GM19452 (cell line): ENCODE measurements around the gene CYP11A1.

Source experiments
- ATAC-seq: cut with Tn5 transposase; IDR thresholded peaks from one replicate; pipeline ENCODE4 v1.9.1; 2021; ENCODE audit not compliant: unreplicated experiment

CYP11A1 gene

DNA sequence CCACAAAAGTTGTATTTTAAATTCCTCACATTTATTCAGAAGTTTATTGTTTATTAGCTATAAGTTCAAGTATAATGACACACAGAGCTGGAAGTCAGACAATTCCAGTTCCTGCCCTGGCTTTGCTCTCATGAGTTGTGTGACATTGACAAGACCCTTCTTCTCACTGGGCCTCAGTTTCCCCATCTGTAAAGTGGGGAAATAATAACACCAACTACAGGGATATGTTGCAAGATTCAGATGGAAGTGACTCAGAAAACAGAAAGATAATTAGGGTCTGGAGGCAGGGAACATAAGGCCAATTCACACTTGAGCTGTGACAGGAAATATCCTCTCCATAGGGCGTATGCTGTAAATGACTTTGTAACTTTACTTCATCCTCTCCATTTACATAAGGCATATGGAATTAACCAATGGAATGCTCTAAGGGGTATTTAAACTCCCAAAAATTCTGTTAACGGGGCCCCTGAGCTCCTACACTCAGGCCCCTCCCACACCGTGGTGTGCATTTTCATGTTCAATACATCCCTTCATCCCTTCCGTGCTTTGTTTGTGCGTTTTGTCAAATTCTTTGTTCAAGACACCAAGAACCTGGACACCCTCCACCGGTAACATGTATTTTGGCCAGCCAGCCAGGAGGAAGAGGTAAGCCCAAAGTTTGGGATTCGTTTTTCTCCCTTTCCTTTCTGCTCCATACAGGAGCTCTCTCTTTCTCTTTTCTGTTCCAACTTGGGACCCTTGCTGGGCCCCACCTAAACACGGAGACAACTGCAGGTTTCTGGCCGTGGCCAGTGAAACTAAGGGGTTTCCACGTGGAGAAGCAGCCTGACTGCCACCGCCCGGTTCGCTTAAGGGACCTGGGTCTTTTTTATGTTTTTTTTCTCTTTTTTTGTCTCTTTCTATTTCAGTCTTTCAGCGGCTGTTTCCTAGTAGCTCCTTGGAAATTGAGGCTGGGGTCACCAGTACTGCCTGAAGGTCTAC, 16.9 kb downstream of the CYP11A1 start:
- no peak for ATAC-seq

DNA sequence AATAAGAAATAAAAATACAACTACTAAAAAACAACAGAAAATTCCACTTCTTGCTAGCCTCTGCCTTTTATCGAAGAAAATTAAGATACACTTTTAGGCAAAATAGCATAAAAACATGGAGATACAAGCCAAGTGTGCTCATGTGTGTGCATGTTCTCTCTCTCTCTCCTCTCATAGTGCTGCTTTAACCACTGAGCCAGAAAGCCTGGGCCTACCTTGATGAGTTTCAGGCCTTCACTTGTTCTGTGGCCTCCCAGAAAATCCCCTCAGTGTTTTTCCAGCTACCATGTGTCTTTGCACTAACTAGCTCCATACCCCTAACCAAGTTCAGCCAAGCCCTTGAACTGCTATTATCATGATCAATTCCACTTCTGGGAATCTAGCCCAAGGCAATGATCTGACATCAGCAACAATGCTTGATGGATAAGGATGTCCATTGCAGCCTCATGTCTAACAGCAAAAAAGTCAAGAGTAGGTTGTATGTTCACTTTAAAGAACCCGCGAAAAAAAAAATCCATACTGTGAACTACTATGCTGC, 18.1 kb downstream of the CYP11A1 start:
- no peak for ATAC-seq

DNA sequence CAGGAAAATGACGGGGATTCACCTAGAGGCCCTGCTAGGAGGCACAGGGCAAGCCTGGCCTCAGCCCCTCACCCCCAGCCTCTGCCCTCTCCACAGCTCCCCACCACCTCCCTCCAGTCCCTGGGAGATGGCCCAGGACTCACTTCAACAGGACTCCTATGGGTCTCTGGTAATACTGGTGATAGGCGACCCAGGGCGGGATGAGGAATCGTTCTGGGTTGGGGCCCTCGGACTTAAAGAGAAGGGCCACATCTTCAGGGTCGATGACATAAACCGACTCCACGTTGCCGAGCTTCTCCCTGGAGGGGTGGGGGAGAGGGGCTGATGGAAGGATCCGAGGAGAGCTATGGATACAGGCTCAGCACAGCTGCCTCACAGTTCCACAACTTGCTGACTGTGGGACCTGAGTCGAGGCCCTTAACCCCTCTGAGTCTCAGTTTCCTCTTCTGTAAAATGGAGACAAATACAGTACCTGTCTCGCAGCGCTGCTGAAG, 19.6 kb downstream of the CYP11A1 start:
- no peak for ATAC-seq

DNA sequence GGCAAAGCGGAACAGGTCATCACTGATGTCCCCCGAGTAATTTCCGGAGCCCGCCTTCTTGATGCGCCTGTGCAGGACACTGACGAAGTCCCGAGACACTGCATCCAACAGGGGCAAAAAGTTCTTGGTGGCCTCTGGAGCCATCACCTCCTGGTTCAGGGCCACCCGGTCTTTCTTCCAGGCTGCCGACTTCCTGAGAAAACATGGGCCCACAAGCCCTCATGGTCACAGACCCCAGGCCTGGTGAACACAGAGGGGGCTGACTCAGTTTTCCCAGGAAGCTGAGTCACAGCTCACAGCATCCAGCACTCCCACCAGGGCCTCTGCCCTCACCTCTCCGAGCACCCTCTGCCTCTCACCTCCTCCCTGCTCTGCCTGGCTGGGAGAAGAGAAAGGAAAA, 22.4 kb downstream of the CYP11A1 start:
- ATAC-seq, result no peak

DNA sequence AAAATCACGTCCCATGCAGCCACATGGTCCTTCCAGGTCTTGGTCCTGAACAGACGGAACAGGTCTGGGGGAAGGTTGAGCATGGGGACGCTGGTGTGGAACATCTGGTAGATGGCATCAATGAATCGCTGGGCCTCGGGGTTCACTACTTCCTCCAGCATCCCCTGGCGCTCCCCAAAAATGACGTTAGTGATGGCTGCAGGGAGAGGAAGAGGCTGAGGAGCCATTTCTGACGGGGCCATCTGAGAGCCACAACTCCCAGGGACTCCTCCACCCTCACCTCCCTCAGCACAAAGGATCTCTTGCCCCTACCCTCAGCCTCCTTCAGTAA, 23.7 kb downstream of the CYP11A1 start:
- no peak for ATAC-seq

DNA sequence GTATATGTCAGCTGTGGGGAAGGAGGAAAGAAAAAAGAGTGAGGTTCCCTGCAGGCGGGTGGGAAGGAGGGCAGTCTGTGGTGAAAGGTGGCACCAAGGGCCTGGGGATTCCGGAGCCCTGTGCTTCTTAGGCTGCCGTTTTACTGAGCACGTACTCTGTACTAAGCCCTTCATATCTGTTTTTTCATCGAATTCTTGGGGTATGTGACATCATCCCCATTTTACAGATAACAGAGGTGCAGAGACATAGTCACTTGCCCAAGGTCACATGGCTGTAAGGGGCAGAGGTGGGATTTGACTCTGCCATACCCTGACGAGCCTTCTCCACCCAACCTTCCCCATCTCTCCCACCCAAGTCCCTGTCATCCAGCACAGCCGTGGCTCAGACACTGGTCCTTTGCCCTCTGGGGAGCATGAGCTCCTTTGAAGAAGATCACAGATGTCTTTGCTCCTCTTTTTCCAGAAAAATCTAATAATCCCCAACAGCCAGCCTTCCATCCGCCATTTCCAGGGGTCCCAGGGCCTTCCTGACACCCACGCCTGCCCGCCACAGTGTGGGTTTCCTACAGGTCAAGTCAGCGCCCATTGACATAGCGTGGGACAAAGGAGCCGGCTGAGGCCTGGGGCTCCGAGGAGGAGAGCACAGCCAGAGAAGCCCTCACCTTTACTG, 24.2 kb downstream of the CYP11A1 start:
- ATAC-seq, result no peak

DNA sequence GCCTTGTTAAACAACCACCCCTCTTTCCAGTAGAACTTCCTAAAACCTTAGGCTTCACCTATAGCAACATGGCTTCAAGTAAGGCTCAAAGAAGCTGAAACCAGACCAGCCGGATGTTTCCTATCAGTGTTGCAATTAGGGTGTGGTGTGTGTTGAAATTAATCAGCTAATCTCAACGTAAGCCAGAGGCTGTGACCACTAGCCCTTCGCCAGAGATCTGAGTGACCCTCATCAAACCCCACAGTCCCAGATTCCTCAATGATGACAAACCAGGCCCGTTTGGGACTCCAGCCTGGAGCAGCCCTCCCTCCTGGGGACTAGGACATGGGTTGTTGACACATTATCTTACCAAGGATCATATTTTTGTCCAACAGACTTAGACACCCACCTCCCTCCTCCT, 27.3 kb downstream of the CYP11A1 start:
- no peak for ATAC-seq

DNA sequence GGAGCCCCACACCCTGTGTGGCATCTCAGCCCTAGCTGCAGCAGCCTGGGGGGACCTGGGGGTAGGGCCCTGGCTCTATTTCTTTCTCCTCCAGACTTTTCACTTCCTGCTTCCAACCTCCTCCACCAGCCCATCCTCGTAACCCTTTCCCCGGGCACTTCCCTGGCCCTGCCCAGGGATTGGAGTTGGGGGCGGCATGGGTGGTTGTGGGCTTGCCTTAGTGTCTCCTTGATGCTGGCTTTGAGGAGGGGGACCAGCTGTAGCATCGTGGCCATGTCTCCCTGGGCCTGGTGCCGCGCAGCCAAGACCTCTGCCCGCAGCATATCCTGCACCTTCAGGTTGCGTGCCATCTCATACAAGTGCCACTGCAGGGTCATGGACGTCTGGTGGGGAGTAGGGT, 28.1 kb downstream of the CYP11A1 start:
- no peak for ATAC-seq

DNA sequence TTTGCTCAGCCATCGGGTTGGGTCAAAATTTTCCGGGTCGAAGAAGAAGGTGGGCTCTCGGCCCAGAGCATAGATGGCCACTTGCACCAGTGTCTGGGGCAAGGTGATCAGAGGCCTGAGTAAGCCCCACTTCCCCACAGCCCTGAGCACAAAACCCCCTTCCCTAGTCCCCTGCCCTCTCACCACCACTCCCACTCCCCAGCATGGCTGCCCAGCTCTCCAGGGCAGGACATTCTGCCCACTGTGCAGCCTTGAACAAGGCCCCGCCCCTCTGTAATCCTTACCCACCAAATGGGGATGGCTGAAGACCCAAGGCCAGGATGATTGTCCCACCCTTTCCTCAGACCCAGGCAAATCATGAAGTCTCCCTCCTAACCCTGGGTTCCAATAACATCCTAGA, 28.8 kb downstream of the CYP11A1 start:
- no peak for ATAC-seq

DNA sequence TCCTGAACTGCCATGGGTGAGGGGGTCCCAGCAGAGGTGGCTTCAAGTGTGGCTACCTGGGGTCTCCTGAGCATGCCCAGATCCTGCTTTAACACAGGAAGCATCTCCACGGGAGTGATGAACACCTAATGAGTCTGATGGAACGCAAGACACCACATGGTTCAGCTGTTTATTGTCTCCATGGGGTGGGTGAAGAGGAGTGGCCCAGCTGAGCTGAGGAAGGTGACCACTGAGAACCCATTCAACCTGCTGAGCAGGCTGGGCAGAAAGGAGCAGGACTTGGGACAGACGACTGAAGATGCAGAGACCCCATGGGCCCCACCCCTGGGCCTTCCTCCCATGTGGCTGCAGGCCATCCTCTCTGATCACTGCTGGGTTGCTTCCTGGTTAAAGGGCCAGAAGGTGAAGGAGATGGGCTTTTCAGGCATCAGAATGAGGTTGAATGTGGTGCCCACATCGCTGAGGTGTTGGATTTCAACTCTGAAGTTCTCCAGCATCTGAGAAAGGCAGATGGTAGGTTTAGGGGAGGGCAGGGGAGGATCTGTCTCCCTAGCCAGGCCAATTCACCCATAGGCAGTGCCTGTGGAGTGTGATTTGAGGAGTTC, 29.7 kb downstream of the CYP11A1 start:
- ATAC-seq, result no peak

DNA sequence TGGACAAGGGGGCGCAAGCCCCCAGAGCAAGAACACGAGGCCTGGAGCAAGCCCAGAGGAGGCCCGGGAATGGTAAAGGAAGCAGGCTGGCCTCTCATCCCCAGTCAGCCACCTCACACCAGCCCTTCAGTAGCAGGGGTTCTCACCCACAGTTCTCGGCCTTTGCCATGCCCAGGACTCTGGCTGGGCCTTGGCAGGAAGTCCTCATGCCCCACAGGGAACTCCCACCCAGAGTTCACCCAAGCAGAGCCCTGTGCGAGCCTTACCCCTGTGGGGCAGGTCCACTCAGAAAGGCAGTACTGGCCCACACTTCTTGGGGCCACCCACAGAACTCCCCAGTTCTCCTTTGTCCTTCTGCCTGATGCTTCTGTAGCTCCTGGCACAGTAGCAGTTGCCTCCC, 30.3 kb downstream of the CYP11A1 start:
- no peak for ATAC-seq

DNA sequence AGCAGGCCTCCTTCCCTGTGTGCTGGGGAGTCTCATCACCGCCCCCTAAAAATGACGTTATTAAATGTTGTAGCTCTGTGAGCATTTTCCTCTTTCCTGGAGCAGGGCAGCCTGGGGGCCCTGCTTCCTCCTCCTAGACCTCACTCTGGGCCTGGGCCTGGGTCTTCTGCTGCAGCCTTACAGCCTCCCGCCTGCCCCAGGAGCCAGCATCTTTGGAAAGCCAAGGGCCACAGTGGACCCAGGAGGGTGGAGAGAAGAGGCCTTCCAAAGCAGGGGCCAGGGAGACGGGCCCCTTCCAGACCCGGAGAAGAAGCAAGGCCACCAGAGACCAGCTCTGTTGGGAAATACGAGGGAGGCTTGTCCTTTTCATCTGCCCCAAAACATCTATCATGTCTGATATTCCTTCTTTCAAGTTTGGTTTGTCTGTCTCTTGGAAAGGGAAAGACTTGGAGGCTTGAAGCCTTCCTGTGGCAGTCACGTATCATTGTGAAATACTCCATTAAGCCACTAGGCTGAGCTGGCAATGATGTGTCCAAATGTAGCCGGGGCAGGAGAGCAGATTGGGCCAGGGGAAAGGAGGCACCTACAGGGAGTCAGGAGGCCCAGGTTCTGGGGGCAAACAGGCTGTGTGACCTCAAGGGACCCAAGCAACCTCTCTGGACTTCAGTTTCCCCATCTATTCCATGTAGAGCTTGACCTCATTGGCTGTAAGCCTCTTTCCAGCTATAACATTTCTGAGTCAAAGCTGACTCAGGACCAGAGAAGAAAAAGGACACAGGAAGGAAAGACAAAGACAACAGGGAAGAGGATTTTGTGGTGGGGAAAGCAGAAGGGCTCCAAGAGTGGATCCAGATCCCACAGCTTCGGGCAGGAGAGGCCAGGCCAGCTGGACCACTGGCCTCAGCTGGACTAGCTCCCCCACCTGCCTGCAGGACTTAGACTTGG, 31.1 kb downstream of the CYP11A1 start:
- ATAC-seq, result no peak

DNA sequence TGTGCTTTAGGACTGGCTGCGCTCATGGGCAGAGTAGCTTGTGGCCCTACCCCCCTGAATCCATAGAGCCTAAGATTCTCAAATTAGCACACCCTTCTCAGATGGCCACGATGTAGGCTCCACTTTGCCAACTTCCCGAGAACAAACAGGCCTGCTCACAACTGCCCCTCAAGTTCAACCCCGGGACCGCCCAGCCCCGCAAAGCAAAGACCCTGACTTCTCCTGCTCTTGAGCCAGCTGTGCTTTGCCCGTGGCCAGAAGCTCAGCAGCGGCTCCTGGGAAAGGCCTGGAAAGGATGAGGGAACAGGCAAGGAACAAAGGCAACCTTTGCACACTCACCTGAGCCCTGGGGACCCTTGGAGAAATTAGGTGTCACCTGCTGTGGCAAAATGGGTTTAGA, 32.0 kb downstream of the CYP11A1 start:
- no peak for ATAC-seq

DNA sequence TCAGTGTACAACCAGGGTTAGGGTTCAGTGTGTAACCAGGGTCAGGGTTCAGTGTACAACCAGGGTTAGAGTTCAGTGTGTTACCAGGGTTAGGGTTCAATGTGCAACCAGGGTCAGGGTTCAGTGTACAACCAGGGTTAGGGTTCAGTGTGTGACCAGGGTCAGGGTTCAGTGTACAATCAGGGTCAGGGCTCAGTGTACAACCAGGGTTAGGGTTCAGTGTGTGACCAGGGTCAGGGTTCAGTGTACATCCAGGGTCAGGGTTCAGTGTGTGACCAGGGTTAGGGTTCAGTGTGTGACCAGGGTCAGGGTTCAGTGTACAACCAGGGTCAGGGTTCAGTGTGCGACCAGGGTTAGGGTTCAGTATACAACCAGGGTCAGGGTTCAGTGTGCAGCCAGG, 33.3 kb downstream of the CYP11A1 start:
- ATAC-seq, result no peak

DNA sequence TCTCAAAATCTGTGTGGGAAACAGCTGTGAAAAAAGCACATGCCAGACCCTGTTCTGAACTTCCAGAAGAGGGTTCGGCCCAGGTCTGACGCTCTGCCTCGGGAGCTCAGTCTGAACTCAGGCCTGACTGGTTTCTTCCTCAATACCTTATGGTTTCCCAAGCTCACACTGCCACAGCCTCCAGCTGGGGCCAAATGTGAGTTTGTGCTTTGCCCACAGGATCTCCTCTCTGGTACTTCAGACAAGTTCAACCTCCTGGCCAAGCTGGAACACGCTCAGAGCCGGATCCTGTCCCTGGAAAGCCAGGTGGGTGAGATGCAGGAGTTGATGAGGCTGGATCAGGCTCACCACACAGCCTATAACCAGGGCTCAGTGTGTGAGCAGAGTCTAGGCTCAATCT, 33.8 kb downstream of the CYP11A1 start:
- ATAC-seq, result no peak

DNA sequence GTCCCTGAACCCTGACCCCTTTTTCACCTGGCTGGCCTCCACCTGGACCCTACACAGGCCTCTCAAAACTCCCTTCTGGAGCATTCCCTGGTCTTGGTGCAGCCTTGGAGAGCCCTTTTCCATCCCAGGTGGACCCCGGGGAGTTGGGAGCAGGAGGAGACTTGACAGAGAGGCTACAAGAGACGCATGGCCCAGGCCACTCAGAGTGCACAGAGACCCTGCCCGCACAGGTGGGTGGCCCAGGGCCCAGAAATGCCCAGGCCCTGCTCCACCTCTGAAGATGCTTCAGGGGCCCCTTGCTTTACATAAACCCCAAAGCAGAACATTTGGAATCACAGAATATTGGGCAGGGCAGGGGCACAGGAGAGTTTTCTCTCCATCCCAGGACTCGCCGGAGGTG, 34.4 kb downstream of the CYP11A1 start:
- no peak for ATAC-seq

DNA sequence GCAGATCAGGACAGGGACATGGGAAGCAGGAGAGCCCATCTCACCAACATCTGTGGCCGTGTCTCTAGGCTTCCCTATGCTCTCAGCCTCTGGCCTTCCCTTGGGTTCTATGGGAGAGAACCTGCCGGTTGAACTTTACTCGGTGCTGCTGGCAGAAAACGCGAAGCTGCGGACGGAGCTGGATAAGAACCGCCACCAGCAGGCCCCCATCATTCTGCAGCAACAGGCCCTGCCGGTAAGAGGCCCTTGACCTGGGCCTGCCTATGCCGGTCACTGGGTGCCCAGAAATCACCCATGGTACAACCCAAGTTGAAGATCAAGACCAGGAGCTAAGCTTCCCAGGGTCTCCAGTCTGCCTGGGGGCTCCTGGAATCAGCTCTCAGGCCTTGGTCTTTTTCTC, 34.8 kb downstream of the CYP11A1 start:
- no peak for ATAC-seq

DNA sequence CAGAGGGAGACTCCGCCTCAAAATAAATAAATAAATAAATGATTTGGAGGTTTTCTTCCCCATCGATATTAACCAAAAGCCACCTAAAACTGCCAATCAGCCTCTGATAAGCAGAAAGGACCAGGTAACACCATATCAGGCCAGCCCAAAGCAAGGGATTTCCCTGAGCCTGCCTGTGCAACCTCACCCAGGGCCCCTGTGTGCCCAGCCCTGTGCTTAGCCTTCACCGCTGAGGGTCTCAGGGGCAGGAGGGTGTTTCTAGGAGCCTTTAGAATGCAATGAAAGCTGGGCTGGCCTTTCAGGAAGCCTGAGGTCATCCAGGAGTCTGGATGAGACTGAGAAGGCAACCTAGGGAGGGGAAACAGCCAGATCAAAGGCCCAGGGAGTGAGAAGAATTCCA, 35.4 kb downstream of the CYP11A1 start:
- ATAC-seq, result no peak

DNA sequence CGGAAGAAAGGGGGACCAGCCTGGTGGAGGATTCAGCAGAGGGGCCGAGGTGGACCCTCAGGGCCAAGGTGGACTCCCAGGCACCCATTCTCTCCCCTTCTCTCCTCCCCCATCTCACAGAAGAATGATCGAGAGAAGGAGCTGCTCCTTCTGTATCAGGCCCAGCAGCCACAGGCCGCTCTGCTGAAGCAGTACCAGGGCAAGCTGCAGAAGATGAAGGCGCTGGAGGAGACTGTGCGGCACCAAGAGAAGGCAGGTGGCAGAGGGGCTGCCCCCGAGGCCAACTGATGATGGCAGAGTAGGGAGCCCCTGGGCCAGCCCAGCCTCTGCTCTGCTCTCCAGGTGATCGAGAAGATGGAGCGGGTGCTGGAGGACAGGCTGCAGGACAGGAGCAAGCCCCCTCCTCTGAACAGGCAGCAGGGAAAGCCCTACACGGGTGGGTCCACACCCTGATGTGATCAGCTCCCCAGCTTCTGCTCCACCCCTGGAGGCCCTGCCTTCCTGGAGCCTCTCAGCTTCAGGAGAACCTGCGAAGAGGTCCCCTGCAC, 36.5 kb downstream of the CYP11A1 start:
- no peak for ATAC-seq

DNA sequence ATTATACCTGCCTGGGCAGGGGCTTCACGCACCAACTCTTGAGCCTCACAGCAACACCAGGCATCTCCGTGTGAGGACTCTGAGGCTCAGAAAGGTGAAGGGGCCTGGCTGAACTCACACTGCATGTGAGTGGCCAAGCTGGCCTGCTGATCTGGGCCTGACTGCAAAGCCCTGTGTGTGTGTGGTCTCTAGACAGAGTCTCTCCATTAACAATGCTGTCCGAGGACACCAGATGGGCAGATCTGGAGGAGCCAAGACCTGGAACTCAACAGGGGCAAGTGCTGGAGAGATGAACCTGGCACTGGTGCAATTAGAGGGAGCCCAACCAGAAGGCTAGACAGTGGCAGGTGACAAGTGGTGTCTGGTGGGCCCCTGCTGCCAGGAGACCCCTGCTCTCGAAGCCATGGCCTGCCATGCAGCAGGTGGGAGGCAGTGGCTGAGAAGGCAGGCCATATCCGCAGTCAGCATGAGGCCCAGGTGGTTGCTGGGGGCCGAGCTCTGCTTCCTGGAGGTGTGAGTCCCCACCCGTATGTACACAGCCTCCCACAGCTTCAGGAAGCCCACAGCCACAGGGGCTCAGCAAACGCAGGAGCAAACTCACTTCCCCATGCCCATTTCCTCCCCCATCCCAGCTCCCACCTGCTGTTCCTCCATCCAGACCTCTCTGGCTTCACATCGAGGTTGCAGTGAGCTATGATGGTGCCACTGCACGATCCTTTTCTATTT, 39.0 kb downstream of the CYP11A1 start:
- no peak for ATAC-seq
